Measurements from ENCODE around the gene PFAS.
A peak's percentile ranks its signal among the peaks of the same experiment; 100 is the strongest.

The PFAS gene, protein sequence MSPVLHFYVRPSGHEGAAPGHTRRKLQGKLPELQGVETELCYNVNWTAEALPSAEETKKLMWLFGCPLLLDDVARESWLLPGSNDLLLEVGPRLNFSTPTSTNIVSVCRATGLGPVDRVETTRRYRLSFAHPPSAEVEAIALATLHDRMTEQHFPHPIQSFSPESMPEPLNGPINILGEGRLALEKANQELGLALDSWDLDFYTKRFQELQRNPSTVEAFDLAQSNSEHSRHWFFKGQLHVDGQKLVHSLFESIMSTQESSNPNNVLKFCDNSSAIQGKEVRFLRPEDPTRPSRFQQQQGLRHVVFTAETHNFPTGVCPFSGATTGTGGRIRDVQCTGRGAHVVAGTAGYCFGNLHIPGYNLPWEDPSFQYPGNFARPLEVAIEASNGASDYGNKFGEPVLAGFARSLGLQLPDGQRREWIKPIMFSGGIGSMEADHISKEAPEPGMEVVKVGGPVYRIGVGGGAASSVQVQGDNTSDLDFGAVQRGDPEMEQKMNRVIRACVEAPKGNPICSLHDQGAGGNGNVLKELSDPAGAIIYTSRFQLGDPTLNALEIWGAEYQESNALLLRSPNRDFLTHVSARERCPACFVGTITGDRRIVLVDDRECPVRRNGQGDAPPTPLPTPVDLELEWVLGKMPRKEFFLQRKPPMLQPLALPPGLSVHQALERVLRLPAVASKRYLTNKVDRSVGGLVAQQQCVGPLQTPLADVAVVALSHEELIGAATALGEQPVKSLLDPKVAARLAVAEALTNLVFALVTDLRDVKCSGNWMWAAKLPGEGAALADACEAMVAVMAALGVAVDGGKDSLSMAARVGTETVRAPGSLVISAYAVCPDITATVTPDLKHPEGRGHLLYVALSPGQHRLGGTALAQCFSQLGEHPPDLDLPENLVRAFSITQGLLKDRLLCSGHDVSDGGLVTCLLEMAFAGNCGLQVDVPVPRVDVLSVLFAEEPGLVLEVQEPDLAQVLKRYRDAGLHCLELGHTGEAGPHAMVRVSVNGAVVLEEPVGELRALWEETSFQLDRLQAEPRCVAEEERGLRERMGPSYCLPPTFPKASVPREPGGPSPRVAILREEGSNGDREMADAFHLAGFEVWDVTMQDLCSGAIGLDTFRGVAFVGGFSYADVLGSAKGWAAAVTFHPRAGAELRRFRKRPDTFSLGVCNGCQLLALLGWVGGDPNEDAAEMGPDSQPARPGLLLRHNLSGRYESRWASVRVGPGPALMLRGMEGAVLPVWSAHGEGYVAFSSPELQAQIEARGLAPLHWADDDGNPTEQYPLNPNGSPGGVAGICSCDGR (N-terminal part only)

DNA sequence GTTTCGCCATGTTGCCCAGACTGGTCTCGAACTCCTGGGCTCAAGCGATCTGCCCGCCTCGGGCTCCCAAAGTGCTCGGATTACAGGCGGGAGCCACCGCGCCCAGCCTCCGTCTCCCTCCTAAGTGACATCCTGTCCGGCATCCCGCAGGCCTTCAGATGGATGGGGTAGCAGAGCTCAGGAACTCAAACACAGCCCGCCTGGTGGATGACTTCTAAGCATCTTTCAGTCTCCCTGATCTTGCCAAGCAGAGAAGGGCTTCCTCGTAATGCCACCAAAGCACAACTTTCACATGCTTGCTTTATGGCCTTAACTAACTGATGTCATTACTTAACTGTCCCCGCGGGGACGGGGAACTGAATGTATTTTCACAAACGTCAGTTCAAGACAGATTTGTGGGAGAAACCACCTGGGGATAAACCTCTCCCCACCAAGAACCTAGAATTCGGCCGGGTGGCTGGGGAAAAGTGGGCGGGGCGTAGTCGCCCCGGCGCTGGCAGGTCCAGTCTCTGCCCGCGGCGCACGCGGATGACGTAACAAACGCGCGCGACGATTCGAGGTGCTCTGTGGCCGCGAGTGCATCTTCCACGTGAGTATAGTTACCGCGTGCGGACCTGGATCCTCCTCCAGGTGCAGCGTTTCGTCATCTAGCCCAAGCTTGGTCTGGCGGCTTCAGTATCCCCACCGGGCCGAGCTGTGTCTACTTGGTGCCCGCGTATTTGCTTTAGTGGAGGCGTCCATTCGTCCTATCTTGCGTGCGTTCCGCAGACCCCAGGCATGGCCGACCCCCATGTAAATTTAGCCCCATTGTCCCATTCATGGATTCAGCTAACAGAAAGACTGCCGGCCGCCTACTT is at the start of gene PFAS:
PFAS (plus strand) TSS at position 539 of the 857 bp plus-strand sequence. CDS start 4,649 bp downstream, outside the sequence.
- DNase-seq (ENCODE audit: low read depth): peak; percentile 92
- TF ChIP-seq, protein P1, sequence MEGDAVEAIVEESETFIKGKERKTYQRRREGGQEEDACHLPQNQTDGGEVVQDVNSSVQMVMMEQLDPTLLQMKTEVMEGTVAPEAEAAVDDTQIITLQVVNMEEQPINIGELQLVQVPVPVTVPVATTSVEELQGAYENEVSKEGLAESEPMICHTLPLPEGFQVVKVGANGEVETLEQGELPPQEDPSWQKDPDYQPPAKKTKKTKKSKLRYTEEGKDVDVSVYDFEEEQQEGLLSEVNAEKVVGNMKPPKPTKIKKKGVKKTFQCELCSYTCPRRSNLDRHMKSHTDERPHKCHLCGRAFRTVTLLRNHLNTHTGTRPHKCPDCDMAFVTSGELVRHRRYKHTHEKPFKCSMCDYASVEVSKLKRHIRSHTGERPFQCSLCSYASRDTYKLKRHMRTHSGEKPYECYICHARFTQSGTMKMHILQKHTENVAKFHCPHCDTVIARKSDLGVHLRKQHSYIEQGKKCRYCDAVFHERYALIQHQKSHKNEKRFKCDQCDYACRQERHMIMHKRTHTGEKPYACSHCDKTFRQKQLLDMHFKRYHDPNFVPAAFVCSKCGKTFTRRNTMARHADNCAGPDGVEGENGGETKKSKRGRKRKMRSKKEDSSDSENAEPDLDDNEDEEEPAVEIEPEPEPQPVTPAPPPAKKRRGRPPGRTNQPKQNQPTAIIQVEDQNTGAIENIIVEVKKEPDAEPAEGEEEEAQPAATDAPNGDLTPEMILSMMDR (conservative IDR thresholded peaks at IDR 0.05; ENCODE audit: low read depth, low read length): no peak
- peak within 1 kb of the TSS; percentile 94 for H3K4me3 ChIP-seq (ENCODE audit: low read depth, low read length)

DNA sequence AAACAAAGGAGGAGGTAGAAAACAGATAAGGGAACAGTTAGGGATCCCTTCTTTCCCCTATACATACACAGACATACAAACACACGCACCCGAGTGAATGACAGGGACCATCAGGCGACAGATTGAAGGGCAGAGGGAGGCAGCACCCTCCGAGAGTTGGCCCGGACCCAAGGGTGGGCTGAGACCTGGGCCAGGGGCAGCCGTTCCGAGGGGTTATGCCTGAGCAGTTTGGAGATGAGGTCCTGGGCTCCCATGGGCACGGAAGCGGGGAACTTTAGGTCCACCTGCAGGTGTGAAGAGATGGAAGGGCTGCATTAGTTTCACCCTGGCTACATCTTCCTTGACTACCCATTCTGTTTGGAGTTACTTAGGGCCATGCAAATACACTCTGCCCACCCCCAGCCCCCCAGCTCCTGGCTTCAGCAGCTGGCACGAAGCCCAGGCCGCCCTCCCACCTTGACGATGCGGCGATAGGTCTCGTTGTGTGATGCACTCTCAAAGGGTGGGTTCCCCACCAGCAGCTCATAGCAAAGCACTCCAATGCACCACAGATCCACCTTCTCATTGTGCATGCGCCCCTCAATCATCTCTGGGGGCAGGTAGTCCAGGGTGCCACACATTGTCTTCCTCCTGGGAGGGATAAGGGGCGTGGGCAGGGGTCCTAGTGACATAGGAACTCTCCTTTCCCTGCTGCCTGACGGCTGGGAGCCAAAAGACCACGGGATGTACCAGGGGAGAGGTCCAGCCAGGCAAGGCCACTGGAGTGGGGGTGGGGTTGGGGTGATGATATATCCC is 44.1 kb upstream of the PFAS start:
- H3K4me3 ChIP-seq (ENCODE audit: low read depth, low read length): no peak overlapping the region
- DNase-seq (ENCODE audit: low read depth): no peak
- TF ChIP-seq, protein P1 (conservative IDR thresholded peaks at IDR 0.05; ENCODE audit: low read depth, low read length): no peak

DNA sequence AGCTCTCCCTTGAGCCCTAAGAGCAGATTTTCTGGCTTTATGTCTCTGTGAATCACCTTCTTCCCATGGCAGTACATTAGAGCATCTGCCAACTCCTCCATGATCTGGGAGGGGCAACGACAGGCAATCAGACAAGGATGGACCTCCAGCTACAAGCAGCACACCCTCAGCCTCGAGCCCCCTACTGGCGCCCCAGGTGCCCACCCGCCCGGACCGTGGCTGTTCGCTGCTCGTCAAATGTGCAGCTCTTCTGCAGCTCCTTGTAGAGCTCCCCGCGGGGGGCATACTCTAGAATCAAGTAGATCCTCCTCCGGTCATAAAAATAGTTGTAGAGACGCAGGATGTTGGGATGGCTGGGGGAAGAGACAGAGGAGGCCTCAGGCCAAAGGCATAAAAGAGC is 42.6 kb upstream of the PFAS start:
- DNase-seq (ENCODE audit: low read depth): no peak
- H3K4me3 ChIP-seq (ENCODE audit: low read depth, low read length): no peak overlapping the region
- TF ChIP-seq, protein P1 (conservative IDR thresholded peaks at IDR 0.05; ENCODE audit: low read depth, low read length): no peak

DNA sequence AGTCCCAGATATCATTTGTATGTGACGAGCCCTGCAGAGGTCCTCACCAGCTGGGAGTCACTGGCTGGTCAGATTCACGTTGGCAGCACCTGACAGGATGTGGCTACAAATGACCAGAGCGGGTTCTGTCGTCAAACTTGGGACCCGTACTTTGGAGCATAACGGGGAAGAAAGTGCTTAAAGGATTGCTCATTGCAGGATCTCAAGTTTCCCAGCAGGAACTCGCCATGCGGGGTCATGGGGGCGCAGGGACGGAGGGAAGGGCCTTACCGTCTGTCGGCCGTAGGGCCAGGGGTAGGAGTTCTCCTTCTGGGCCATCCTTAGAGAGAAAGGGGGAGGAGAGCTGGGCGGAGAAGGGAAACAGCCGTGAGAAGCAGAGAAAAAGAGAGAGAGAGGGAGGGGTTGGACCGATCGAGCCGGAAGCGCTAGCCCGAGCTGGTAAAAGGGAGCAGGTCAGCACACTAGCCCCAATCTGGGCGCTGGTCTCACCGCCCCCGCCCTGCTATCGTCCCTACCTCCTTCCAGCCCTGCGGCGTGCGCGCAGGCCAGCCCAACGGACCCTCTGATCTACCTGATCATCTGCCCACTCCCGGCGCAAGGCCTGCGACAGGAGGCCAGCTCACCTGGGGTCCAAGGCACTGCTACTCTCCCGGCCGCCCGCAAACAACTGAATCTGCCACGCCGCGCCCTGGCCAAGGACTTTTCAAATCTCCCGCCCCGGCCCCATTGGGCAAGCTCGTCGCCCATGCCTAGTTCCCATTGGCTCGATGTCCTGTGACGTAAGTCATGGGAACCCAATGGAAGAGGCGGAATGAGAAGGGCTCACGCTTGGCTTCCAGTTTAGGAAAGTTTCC is 39.0 kb upstream of the PFAS start, which contains the start of gene AURKB:
AURKB (minus strand) TSS at position 669 of the 854 bp plus-strand sequence; CDS start at position 318, 351 bp downstream.
- TF ChIP-seq, protein P1 (conservative IDR thresholded peaks at IDR 0.05; ENCODE audit: low read depth, low read length): no peak
- peak; percentile 98 for DNase-seq (ENCODE audit: low read depth)
- H3K4me3 ChIP-seq (ENCODE audit: low read depth, low read length): peak within 1 kb of the TSS; percentile 75

DNA sequence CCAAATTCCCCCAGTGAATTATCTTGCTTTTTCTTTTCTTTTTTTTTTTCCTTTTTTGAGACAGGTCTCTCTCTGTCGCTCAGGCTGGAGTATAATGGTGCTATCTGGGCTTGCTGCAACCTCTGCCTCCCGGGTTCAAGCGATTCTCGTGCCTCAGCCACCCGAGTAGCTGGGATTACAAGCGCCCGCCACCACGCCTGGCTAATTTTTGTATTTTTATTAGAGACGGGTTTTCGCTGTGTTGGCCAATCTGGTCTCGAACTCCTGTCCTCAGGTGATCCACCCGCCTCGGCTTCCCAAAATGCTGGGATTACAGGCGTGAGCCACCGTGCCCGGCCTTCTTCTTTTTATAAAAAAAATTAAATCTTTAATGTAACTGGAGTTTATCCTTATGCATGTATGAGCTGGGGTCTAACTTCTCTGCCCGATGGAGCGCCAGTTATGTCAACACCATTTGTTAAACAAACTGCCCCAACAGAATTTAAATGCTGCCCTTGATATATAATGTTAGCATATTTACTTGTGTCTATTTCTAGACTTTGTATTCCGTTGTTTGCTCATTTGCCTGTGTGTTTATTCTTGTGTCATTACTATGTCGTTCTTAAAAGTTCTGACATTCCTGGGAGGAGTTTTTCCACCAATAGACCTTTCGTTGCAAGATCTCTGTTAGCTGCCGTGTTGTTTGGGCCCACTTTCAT is 38.2 kb upstream of the PFAS start:
- no peak for DNase-seq (ENCODE audit: low read depth)
- TF ChIP-seq, protein P1 (conservative IDR thresholded peaks at IDR 0.05; ENCODE audit: low read depth, low read length): no peak
- H3K4me3 ChIP-seq (ENCODE audit: low read depth, low read length): peak overlapping the region; percentile 75

Data from choroid plexus epithelial cell (primary cell).